Lower leg skin (tissue), 3 donors: ENCODE measurements around the gene FBN1.

Experiments used
- POLR2A ChIP-seq, 2 donors: fragments of 450-650 bp; IDR thresholded peaks; one replicate each; pipeline ENCODE4 v1.6.1; 2016 to 2017; ENCODE audit warnings: antibody characterized with exemption in 2 of 2, mild to moderate bottlenecking in 1 of 2, moderate library complexity in 1 of 2
- TF ChIP-seq, protein P1 (sequence below), 3 donors: fragments of 450-650 bp; IDR thresholded peaks; one replicate each; pipeline ENCODE4 v1.5.1; 2016; ENCODE audit warnings: antibody characterized with exemption in 3 of 3, mild to moderate bottlenecking in 3 of 3, moderate library complexity in 2 of 3

DNA sequence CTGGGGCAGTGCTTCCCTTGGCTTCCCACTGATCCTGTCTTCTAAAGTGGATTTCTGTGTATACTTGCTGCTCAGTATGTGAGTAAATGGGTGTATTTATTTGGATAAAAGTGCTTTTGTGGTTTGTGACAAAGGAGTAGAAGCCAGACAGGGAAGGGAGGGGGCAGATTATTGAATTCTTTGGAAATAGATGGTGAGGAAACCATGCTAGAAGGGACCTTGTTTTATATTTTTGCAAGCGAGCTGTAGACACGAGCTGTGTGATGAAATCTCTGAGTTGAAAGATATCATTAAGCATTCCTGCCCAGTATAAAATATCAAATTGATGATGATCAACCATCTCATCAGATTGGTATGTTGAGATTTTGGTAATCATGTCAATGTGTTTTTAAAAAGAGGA, 245.4 kb downstream of the FBN1 start:
- TF ChIP-seq, protein P1, sequence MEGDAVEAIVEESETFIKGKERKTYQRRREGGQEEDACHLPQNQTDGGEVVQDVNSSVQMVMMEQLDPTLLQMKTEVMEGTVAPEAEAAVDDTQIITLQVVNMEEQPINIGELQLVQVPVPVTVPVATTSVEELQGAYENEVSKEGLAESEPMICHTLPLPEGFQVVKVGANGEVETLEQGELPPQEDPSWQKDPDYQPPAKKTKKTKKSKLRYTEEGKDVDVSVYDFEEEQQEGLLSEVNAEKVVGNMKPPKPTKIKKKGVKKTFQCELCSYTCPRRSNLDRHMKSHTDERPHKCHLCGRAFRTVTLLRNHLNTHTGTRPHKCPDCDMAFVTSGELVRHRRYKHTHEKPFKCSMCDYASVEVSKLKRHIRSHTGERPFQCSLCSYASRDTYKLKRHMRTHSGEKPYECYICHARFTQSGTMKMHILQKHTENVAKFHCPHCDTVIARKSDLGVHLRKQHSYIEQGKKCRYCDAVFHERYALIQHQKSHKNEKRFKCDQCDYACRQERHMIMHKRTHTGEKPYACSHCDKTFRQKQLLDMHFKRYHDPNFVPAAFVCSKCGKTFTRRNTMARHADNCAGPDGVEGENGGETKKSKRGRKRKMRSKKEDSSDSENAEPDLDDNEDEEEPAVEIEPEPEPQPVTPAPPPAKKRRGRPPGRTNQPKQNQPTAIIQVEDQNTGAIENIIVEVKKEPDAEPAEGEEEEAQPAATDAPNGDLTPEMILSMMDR (IDR thresholded peaks at IDR 0.05), result no peak
- no peak for TF ChIP-seq POLR2A (IDR thresholded peaks at IDR 0.05)
